Sigmoid colon (tissue), 7 donors: ENCODE results near the gene VIPR2. TPM values are rescaled to one million over a fixed set of nuclear protein-coding genes. Genes with fewer than 3 reads are reported as not detected.

Experiments
- DNase-seq: peaks from one replicate; pipeline ENCODE4 v3.0.0-alpha.2; 2019
- H3K27ac ChIP-seq, 4 donors: fragments of 200-600 bp; sonication (generic); one replicate each; pipeline ENCODE4 v1.5.1; 2016 to 2019; ENCODE audit warnings: mild to moderate bottlenecking in 1 of 4
- H3K27me3 ChIP-seq, 3 donors: fragments of 200-600 bp; sonication (generic); one replicate each; pipeline ENCODE4 v1.5.1; 2019; ENCODE audit warnings: mild to moderate bottlenecking in 1 of 3
- H3K36me3 ChIP-seq, 4 donors: fragments of 200-600 bp; sonication (generic); one replicate each; pipeline ENCODE4 v1.5.1; 2016 to 2019
- H3K4me1 ChIP-seq, 4 donors: fragments of 200-600 bp; sonication (generic); one replicate each; pipeline ENCODE4 v1.5.1; 2017 to 2019
- H3K4me3 ChIP-seq, 4 donors: fragments of 200-600 bp; sonication (generic); one replicate each; pipeline ENCODE4 v1.5.1; 2017 to 2019; ENCODE audit warnings: mild to moderate bottlenecking in 2 of 4, moderate library complexity in 1 of 4
- H3K9me3 ChIP-seq, 4 donors: fragments of 200-600 bp in 3 of 4; sonication (generic) in 3 of 4; one replicate each; pipeline versions ENCODE4 v1.5.1 to v1.6.1; 2013 to 2019
- EP300 ChIP-seq, 4 donors: sonication (generic); formaldehyde crosslinking; IDR thresholded peaks; one replicate each; pipeline ENCODE4 v1.6.1; 2017; ENCODE audit warnings: antibody characterized with exemption in 4 of 4
- POLR2A ChIP-seq, 2 donors: fragments of 450-650 bp; IDR thresholded peaks; one replicate each; pipeline ENCODE4 v1.6.1; 2016; ENCODE audit warnings: antibody characterized with exemption in 2 of 2, mild to moderate bottlenecking in 2 of 2, moderate library complexity in 2 of 2
- POLR2AphosphoS5 ChIP-seq, 4 donors: sonication (generic); formaldehyde crosslinking; IDR thresholded peaks; one replicate each; pipeline ENCODE4 v1.6.1; 2017; ENCODE audit warnings: antibody characterized with exemption in 4 of 4
- WGBS, 2 donors: extraction: QIAGEN DNeasy Blood & Tissue Kit; methylation state at CpG; one replicate each; pipeline ENCODE4 v1.1.7; 2013; 5-methylcytosine and 5-hydroxymethylcytosine counted together
- intact Hi-C: fragments of 100-400 bp; cut with DNase I; formaldehyde crosslinking; loops from one replicate; pipeline ENCODE4 v1.15.1; 2023
- polyA plus RNA-seq, 3 donors: library from polyadenylated mRNA; stranded (reverse); fragments of 200-250 nt; gene quantifications; one replicate each; pipeline ENCODE4 v1.2.3, GENCODE V29; 2013
- total RNA-seq, 4 donors: library from RNA; depleted of rRNA; stranded (reverse); fragments of >200 nt; gene quantifications; one replicate each; pipeline ENCODE4 v1.1.0, GENCODE V29; 2016
- TF ChIP-seq, protein P1 (sequence below), 4 experiments: fragments of 450-650 bp in 3 of 4; fragments of 200-600 bp in 1 of 4; IDR thresholded peaks; one replicate each; pipeline ENCODE4 v1.5.1; 2016 to 2019; ENCODE audit warnings: antibody characterized with exemption in 4 of 4, mild to moderate bottlenecking in 3 of 4, moderate library complexity in 2 of 4
- donor health status: healthy with polysubstance abuse.
- donor health status: Bipolar disorder and iron deficiency.
- donor health status: healthy.

Gene VIPR2
- total and polyA plus RNA-seq, 7 donors: 0.23 to 21.4 (median 11.7) TPM

DNA sequence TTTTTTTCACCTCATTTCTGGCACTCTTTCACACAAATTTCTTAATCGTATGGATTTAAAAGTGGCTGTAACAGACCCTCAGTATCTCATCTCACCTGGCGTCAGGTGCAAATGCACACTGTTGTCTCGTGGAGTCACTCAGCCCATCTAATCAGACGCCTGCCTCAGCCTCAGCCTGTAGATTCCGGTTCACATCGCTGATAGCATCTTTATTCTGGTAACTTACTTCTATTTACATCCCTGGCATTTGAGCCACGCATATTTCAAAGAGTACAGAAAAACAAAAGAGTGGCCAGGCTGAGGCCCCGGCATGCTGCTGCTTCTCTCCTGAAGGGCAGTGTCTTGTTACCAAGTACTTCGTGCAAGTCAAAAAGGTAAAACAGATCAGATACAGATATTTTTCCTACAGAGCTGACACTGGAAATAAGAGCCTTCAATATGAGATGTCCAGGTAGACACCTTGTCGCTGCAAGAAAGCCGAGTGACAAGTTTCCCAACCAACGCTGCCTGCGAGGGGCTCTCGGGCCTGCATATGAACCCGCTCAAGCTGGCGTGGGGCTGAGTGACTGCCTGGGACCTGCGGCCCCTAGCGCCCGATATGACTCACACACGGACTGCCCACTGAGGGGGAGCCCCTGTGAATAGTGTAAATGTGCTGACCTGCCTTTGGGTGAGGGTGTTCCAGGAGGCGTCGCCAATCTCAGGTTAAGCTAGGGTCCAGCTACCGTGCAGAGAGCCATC, 4.3 kb downstream of the VIPR2 start:
- H3K27ac ChIP-seq: peak overlapping the region in 2 of 4 donors; percentile 73 to 87
- TF ChIP-seq, protein P1, sequence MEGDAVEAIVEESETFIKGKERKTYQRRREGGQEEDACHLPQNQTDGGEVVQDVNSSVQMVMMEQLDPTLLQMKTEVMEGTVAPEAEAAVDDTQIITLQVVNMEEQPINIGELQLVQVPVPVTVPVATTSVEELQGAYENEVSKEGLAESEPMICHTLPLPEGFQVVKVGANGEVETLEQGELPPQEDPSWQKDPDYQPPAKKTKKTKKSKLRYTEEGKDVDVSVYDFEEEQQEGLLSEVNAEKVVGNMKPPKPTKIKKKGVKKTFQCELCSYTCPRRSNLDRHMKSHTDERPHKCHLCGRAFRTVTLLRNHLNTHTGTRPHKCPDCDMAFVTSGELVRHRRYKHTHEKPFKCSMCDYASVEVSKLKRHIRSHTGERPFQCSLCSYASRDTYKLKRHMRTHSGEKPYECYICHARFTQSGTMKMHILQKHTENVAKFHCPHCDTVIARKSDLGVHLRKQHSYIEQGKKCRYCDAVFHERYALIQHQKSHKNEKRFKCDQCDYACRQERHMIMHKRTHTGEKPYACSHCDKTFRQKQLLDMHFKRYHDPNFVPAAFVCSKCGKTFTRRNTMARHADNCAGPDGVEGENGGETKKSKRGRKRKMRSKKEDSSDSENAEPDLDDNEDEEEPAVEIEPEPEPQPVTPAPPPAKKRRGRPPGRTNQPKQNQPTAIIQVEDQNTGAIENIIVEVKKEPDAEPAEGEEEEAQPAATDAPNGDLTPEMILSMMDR (IDR thresholded peaks at IDR 0.05): no peak
- TF ChIP-seq EP300 (IDR thresholded peaks at IDR 0.05) (no peak), POLR2AphosphoS5 (IDR thresholded peaks at IDR 0.05) (no peak), POLR2A (IDR thresholded peaks at IDR 0.05) (no peak)
- peaks cover 0 to 20% (median 0%) of the 10 kb centered on the region in 4 donors for H3K36me3 ChIP-seq
- no peaks in the 10 kb centered on the region for H3K9me3 ChIP-seq
- H3K4me1 ChIP-seq: peaks cover 0 to 38% (median 18%) of the 10 kb centered on the region in 4 donors
- peaks cover 6 to 18% (median 18%) of the 10 kb centered on the region in 3 donors for H3K27me3 ChIP-seq
- no peak overlapping the region for H3K4me3 ChIP-seq
- no peak for DNase-seq
- WGBS, 2 donors: 92 to 93% methylated on average over 23 of the region's 23 CpGs
- intact Hi-C loops: loop anchor here (5.0 kb wide), 1 partner anchor 108 kb away; no protein-coding TSS in a partner anchor

- no peak for DNase-seq
- H3K4me1 ChIP-seq: peaks cover 0 to 35% (median 13%) of the 10 kb centered on the region in 4 donors
- H3K27me3 ChIP-seq: peaks cover 4 to 11% (median 11%) of the 10 kb centered on the region in 3 donors
- 87 to 92% methylated on average over 10 of the region's 10 CpGs for WGBS, 2 donors
- H3K9me3 ChIP-seq: no peaks in the 10 kb centered on the region
- TF ChIP-seq EP300 (IDR thresholded peaks at IDR 0.05) (no peak), POLR2AphosphoS5 (IDR thresholded peaks at IDR 0.05) (no peak), POLR2A (IDR thresholded peaks at IDR 0.05) (no peak)
- TF ChIP-seq, protein P1 (IDR thresholded peaks at IDR 0.05): no peak
- no peak overlapping the region for H3K27ac ChIP-seq
- H3K4me3 ChIP-seq: no peak overlapping the region
- H3K36me3 ChIP-seq: peaks cover 0 to 20% (median 0%) of the 10 kb centered on the region in 4 donors
- intact Hi-C loops: loop anchor here (5.0 kb wide), 1 partner anchor 107 kb away; no protein-coding TSS in a partner anchor
These were observed 5.0 kb downstream of the VIPR2 start for GRCh38 chr7:159139639-159140038.

DNA sequence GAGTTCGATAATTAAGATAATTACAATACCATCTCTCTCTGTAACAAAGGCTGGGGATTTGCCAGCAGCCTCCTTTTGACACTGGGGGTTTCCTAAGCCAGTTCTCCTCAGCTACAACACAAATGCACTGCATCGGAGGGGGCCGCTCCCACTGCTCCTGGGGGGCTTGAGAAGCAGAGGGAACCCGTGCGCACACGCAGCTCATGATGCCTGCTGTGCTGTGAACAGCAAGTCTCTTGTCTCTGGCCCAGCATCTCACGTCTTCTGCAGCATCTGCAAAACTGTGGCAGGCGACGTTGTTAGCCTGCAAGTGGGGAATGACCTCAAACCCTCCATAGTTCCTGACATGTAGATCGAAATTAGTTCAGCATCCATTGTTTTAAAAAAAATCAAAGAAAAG, 5.5 kb downstream of the VIPR2 start:
- intact Hi-C loops: no loop called here
- Histone ChIP-seq H3K27me3 (peaks cover 0 to 7% (median 6%) of the 10 kb centered on the region in 3 donors), H3K36me3 (peaks cover 0 to 20% (median 0%) of the 10 kb centered on the region in 4 donors), H3K4me3 (no peak overlapping the region), H3K9me3 (no peaks in the 10 kb centered on the region), H3K4me1 (peaks cover 0 to 31% (median 8%) of the 10 kb centered on the region in 4 donors), H3K27ac (no peak overlapping the region)
- DNase-seq: no peak
- 92 to 93% methylated on average over 10 of the region's 10 CpGs for WGBS, 2 donors
- TF ChIP-seq POLR2AphosphoS5 (IDR thresholded peaks at IDR 0.05): no peak
- TF ChIP-seq POLR2A (IDR thresholded peaks at IDR 0.05): no peak
- TF ChIP-seq EP300 (IDR thresholded peaks at IDR 0.05): no peak
- TF ChIP-seq, protein P1 (IDR thresholded peaks at IDR 0.05): no peak

DNA sequence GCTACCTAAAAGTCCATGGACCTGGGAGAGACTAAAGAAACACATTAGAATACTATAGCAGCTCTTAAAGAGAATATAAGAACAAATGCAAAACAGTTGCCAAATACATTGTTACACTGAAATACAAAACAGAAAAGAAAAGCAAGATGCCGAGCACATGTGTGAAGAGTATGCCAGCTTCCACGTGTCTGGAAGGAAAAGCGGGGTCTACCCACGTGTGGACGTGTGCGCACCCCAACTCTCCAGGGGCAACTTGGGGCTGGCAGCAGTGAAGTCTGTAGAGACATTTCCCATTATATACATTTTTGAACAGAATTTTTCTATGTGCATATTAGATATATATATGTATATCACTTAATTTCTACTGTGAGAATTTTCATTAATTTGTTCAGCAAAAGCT, 6.2 kb downstream of the VIPR2 start:
- H3K36me3 ChIP-seq: peaks cover 0 to 20% (median 0%) of the 10 kb centered on the region in 4 donors
- no peaks in the 10 kb centered on the region for H3K27me3 ChIP-seq
- no peak overlapping the region for H3K27ac ChIP-seq
- H3K4me1 ChIP-seq: peaks cover 0 to 24% (median 3%) of the 10 kb centered on the region in 4 donors
- no peaks in the 10 kb centered on the region for H3K9me3 ChIP-seq
- 91 to 94% methylated on average over 6 of the region's 6 CpGs for WGBS, 2 donors
- DNase-seq: no peak
- intact Hi-C loops: no loop called here
- H3K4me3 ChIP-seq: no peak overlapping the region
- TF ChIP-seq POLR2AphosphoS5 (IDR thresholded peaks at IDR 0.05): no peak

DNA sequence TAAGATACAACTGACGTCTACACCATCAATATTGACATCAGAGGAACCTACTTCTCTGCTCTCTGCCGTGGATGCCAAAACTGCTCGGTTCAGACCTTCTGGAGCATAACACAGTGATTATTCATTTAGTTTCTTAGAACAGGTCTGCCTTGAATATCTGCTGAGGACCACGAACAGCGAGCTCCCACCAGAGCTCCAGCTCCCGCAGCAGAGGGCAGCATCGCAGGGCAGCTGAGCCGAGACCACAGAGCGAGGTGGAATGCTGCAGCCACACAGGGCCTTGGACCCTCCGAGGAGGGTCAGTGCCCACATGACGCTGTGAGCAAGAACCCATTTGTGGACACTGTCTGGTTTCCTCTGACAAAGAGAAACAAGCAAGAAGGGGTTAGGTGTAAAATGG, 6.8 kb downstream of the VIPR2 start:
- DNase-seq: no peak
- 84 to 93% methylated on average over 11 of the region's 11 CpGs for WGBS, 2 donors
- TF ChIP-seq, protein P1 (IDR thresholded peaks at IDR 0.05): no peak
- TF ChIP-seq POLR2AphosphoS5 (IDR thresholded peaks at IDR 0.05): no peak
- no peak for TF ChIP-seq POLR2A (IDR thresholded peaks at IDR 0.05)
- TF ChIP-seq EP300 (IDR thresholded peaks at IDR 0.05): no peak
- H3K4me1 ChIP-seq: peaks cover 0 to 20% (median 3%) of the 10 kb centered on the region in 4 donors
- H3K4me3 ChIP-seq: no peak overlapping the region
- intact Hi-C loops: no loop called here
- no peak overlapping the region for H3K27ac ChIP-seq
- H3K9me3 ChIP-seq: no peaks in the 10 kb centered on the region
- peaks cover 0 to 20% (median 0%) of the 10 kb centered on the region in 4 donors for H3K36me3 ChIP-seq
- H3K27me3 ChIP-seq: no peaks in the 10 kb centered on the region
